GM12873 (cell line): ENCODE data around the gene SIGLEC14.

Experiments
- TF ChIP-seq, protein P1 (sequence below): IDR thresholded peaks from 2 replicates; pipeline ENCODE4 v1.5.1; 2012; ENCODE audit warnings: low read depth, mild to moderate bottlenecking, moderate library complexity, low read length, control low read depth; ENCODE audit not compliant: insufficient read depth; ENCODE audit errors: missing control alignments

Gene SIGLEC14

DNA sequence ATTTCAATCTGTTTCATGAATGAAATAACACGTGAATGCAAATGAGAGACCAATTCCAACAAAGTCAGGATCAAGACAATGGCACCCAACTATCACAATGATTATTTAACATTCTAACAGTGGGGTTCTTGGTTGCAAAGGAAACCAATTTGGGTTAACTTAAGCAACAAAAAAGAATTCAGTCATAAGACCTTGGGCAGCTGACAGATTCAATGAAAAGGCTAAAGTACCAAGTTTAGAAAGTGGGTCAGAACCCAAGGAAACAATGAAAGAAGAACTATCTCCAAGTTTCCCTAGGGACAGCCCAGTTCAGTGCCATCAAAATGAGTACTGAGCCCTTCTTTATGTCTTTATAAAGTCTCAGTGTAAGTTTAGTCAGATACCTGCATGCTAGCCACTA, 17.5 kb upstream of the SIGLEC14 start:
- TF ChIP-seq, protein P1, sequence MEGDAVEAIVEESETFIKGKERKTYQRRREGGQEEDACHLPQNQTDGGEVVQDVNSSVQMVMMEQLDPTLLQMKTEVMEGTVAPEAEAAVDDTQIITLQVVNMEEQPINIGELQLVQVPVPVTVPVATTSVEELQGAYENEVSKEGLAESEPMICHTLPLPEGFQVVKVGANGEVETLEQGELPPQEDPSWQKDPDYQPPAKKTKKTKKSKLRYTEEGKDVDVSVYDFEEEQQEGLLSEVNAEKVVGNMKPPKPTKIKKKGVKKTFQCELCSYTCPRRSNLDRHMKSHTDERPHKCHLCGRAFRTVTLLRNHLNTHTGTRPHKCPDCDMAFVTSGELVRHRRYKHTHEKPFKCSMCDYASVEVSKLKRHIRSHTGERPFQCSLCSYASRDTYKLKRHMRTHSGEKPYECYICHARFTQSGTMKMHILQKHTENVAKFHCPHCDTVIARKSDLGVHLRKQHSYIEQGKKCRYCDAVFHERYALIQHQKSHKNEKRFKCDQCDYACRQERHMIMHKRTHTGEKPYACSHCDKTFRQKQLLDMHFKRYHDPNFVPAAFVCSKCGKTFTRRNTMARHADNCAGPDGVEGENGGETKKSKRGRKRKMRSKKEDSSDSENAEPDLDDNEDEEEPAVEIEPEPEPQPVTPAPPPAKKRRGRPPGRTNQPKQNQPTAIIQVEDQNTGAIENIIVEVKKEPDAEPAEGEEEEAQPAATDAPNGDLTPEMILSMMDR, result no peak

DNA sequence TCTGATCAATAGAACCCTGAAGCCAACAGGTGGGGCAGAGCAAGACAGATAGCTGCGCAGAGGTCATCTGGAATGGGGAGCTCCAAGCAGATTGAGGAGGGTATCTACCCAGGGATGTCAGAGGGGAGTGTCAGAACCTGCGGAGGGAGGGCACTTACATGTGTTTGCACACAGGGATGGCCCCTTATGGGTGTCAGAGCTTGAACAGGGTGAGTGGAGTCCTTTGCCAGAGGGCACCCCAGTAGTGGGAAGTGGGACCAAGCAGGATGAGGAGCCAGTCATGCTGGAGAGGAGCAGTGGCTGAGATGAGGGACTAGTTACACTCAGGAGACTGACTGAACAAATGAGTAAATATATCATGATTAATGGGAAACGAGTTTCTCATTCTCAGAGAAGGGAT, 17.0 kb upstream of the SIGLEC14 start:
- TF ChIP-seq, protein P1, result no peak

DNA sequence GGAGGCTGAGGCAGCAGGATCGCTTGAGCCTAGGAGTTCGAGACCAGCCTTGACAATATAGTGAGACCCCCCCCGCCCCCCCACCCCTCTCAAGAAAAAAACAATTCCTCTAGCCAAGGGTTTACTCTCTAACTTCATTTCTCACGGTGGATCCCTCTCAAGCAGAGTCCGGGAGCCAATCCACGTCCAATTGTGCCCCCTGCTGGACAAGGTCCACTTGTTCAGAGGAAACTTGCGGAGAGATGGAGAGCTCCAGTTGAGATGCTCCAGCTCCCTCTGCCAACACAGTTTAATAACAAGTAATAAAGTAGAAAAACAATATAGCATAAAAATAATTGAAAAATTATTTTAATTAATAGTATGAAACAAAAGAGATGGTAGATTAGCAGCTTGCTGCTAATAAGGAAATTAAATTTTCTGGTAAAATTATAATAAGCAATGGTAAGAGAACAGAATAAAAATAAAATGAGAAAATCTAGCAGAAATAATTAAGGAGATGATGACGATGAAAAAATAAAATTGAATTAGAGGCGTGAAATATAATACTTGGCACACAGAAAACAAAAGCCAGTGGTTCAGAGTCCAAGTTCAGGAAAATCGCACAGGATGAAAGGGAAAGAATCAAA, 14.5 kb upstream of the SIGLEC14 start:
- TF ChIP-seq, protein P1, result peak; percentile 70

GRCh38 chr19:51654783-51655182, 8.2 kb upstream of the SIGLEC14 start:
- TF ChIP-seq, protein P1, result no peak

DNA sequence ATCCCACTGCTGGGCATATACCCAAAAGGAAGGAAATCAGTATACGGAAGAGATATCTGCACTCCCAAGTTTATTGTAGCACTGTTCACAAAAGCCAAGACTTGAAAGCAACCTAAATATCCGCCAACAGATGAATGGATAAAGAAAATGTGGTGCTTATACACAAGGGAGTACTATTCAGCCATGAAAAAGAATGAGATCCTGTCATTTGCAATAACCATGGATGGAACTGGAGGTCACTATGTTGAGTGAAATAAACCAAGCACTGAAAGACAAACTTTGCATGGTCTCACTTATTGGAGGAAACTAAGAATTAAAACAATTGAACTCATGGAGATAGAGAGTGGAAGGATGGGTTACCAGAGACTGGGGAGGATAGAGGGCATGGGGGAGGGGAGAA, 6.5 kb upstream of the SIGLEC14 start:
- TF ChIP-seq, protein P1, result no peak

GRCh38 chr19:51652266-51652665, 5.6 kb upstream of the SIGLEC14 start:
- TF ChIP-seq, protein P1, result no peak

DNA sequence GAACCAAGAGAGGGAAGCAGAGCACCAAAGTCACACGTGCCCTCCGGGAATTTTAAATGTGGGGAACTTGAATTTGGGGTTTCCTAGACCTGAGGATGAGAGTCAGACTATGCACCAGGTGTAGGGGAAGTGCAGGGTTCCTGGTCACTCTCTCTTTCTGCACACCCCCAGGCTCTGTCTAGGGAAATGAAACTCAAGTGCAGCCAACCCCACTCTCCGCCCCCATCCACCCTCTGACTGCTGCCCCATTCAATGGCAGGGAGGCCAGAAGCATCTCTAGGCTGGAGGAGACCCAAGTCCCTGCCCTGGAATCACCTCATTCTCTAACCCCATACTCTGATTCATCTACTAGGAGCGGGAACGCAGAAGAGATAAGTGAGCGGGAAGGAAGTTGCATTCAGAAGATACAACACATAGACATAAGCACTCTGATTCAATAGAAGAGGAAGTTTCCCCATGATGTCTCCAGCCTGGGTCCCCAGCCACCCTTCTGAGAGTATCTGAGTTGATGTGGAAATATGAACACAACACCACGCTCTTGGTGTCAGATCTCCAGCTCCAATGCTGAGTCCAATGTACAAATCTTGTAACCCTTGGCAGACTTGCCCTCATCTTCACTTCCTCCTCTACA, 4.7 kb upstream of the SIGLEC14 start:
- TF ChIP-seq, protein P1, result no peak
